IgD-negative memory B cell (primary cell): Measurements from ENCODE around the gene CSTF3. TPM values are rescaled to one million over a fixed set of nuclear protein-coding genes. Genes with fewer than 3 reads are reported as not detected.
"Not testable (repeated sequence)": the region's sequence is repeated elsewhere in the genome, so short reads cannot be mapped to it uniquely, and the experiment has no call there.

ENCODE experiments used
- H3K27ac Mint-ChIP-seq, 3 donors: one replicate each; pipeline ENCODE4 v1.8.0; 2020 to 2022; ENCODE audit warnings: mild to moderate bottlenecking in 3 of 3, mixed read lengths in 3 of 3, moderate library complexity in 1 of 3
- H3K27me3 Mint-ChIP-seq: one replicate; pipeline ENCODE4 v1.8.0; 2021; ENCODE audit warnings: mixed read lengths
- H3K36me3 Mint-ChIP-seq: one replicate; pipeline ENCODE4 v1.8.0; 2020; ENCODE audit warnings: mild to moderate bottlenecking, mixed read lengths
- H3K4me1 Mint-ChIP-seq, 3 donors: one replicate each; pipeline ENCODE4 v1.8.0; 2020 to 2022; ENCODE audit warnings: mixed read lengths in 3 of 3, mild to moderate bottlenecking in 1 of 3
- H3K4me3 Mint-ChIP-seq, 4 donors: one replicate each; pipeline ENCODE4 v1.8.0; 2020 to 2022; ENCODE audit warnings: mild to moderate bottlenecking in 4 of 4, mixed read lengths in 4 of 4, moderate library complexity in 3 of 4
- H3K9me3 Mint-ChIP-seq, 3 donors: one replicate each; pipeline ENCODE4 v1.8.0; 2020 to 2021; ENCODE audit warnings: mixed read lengths in 3 of 3, mild to moderate bottlenecking in 1 of 3
- polyA plus RNA-seq: library from polyadenylated mRNA; unstranded; fragments of 300-500 nt; fragmentation: Illumina TruSeq; gene quantifications from one replicate; pipeline ENCODE4 v1.2.3, GENCODE V29; 2021

The CSTF3 gene
- polyA plus RNA-seq, 1 donor from 2014 or later = 10.9 TPM

- H3K27ac Mint-ChIP-seq, H3K4me1 Mint-ChIP-seq, H3K27me3 Mint-ChIP-seq, H3K9me3 Mint-ChIP-seq, H3K4me3 Mint-ChIP-seq: not testable (repeated sequence)
- peaks cover 10% of the 10 kb centered on the region for H3K36me3 Mint-ChIP-seq
Observed at GRCh38 chr11:33049565-33050408, 111.5 kb downstream of the CSTF3 start.

- H3K4me1 Mint-ChIP-seq, H3K9me3 Mint-ChIP-seq, H3K4me3 Mint-ChIP-seq, H3K27ac Mint-ChIP-seq, H3K27me3 Mint-ChIP-seq: not testable (repeated sequence)
- peaks cover 10% of the 10 kb centered on the region for H3K36me3 Mint-ChIP-seq
Observed at GRCh38 chr11:33048701-33049100, 112.6 kb downstream of the CSTF3 start.

GRCh38 chr11:33045551-33046255 lies 115.6 kb downstream of the CSTF3 start:
- no peaks in the 10 kb centered on the region for H3K27me3 Mint-ChIP-seq
- no peaks in the 10 kb centered on the region for H3K9me3 Mint-ChIP-seq
- peaks cover 10% of the 10 kb centered on the region for H3K36me3 Mint-ChIP-seq
- peak overlapping the region in 1 of 3 donors; percentile 59 for H3K27ac Mint-ChIP-seq
- H3K4me1 Mint-ChIP-seq = peaks cover 4 to 7% (median 4%) of the 10 kb centered on the region in 3 donors
- no peak overlapping the region for H3K4me3 Mint-ChIP-seq

- H3K4me3 Mint-ChIP-seq = no peak overlapping the region
- H3K9me3 Mint-ChIP-seq = no peaks in the 10 kb centered on the region
- no peak overlapping the region for H3K27ac Mint-ChIP-seq
- H3K27me3 Mint-ChIP-seq = no peaks in the 10 kb centered on the region
- peaks cover 8% of the 10 kb centered on the region for H3K36me3 Mint-ChIP-seq
- peaks cover 10 to 13% (median 11%) of the 10 kb centered on the region in 3 donors for H3K4me1 Mint-ChIP-seq
Observed at GRCh38 chr11:33044285-33044756, 117.0 kb downstream of the CSTF3 start.

GRCh38 chr11:33043221-33043830 lies 118.0 kb downstream of the CSTF3 start:
- H3K4me3 Mint-ChIP-seq = peak overlapping the region in 1 of 4 donors; percentile 40
- H3K27me3 Mint-ChIP-seq = no peaks in the 10 kb centered on the region
- H3K36me3 Mint-ChIP-seq = peaks cover 5% of the 10 kb centered on the region
- peaks cover 11 to 13% (median 12%) of the 10 kb centered on the region in 3 donors for H3K4me1 Mint-ChIP-seq
- no peaks in the 10 kb centered on the region for H3K9me3 Mint-ChIP-seq
- no peak overlapping the region for H3K27ac Mint-ChIP-seq

GRCh38 chr11:33040862-33041453 lies 120.3 kb downstream of the CSTF3 start:
- H3K36me3 Mint-ChIP-seq = peaks cover 4% of the 10 kb centered on the region
- H3K9me3 Mint-ChIP-seq = no peaks in the 10 kb centered on the region
- H3K4me1 Mint-ChIP-seq = peaks cover 11 to 13% (median 12%) of the 10 kb centered on the region in 3 donors
- peak overlapping the region in 2 of 3 donors; percentile 83 to 99 for H3K27ac Mint-ChIP-seq
- H3K27me3 Mint-ChIP-seq = no peaks in the 10 kb centered on the region
- H3K4me3 Mint-ChIP-seq = peak overlapping the region; percentile 93 to 98 (median 96)

GRCh38 chr11:33040033-33040861 lies 121.0 kb downstream of the CSTF3 start:
- Mint-ChIP-seq H3K4me1 (peaks cover 11 to 13% (median 12%) of the 10 kb centered on the region in 3 donors), H3K27me3 (peaks cover under 1% of the 10 kb centered on the region), H3K27ac (peak overlapping the region; percentile 83 to 99 (median 92)), H3K9me3 (no peaks in the 10 kb centered on the region), H3K4me3 (peak overlapping the region; percentile 93 to 98 (median 96)), H3K36me3 (no peaks in the 10 kb centered on the region)

- Mint-ChIP-seq H3K4me1 (peaks cover 11 to 13% (median 12%) of the 10 kb centered on the region in 3 donors), H3K36me3 (no peaks in the 10 kb centered on the region), H3K4me3 (peak within 1 kb of the TSS; percentile 93 to 98 (median 97)), H3K27ac (peak within 1 kb of the TSS; percentile 86 to 99 (median 95)), H3K9me3 (no peaks in the 10 kb centered on the region), H3K27me3 (peaks cover 6% of the 10 kb centered on the region)
Observed at GRCh38 chr11:33039274-33040032, 121.8 kb downstream of the CSTF3 start, which contains the start of gene TCP11L1. TCP11L1 (plus strand) TSS chr11:33039572; CDS start chr11:33043774, 4,202 bp downstream.

GRCh38 chr11:33035011-33035410 lies 126.3 kb downstream of the CSTF3 start:
- Mint-ChIP-seq H3K4me1 (peaks cover 0 to 2% (median 0%) of the 10 kb centered on the region in 3 donors), H3K9me3 (no peaks in the 10 kb centered on the region), H3K4me3 (no peak overlapping the region), H3K27ac (no peak overlapping the region), H3K36me3 (peaks cover 1% of the 10 kb centered on the region), H3K27me3 (peaks cover 10% of the 10 kb centered on the region)

Other genes with a start within 250 kb of the CSTF3 start
- gene DEPDC7, start 145.6 kb downstream of the CSTF3 start, polyA plus RNA-seq = not detected
- gene TCP11L1, start 121.9 kb downstream of the CSTF3 start, polyA plus RNA-seq = 6.6 TPM
- 26.9 TPM for gene HIPK3, start 95.9 kb upstream of the CSTF3 start, polyA plus RNA-seq
- not detected for gene KIAA1549L, start 214.6 kb upstream of the CSTF3 start, polyA plus RNA-seq